ENCODE results near the gene FNDC3B.

The FNDC3B gene

DNA sequence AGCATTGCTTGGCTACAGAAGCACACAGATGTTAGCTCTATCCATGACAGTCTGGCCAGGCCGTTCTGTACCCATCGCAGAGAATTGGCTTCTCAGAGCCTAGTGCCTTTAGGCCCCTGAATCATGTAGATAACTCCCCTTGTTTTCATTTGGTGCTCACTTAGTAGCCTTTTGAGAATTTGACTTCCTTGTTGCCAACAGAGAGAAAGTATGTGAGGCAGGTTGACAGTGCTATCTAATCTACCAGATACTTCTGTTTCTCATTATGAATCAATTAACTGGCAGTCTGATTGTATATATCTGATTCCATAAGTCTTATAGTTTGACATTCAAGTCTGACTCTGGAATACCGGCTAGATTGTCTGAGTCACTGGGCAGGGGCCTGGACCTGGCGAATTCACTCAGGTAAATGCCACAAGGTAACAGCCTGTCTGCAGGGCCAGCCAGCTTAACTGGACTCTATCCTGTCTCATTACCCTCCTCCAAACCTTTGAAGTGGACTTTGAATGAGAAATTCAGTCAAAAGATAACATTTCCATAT, 248.6 kb downstream of the FNDC3B start:
- Histone ChIP-seq H3K4me3 (ENCODE audit: insufficient read depth, low read length, poor library complexity, severe bottlenecking) (no peak overlapping the region), H3F3A (ENCODE audit: insufficient read depth) (no peaks in the 10 kb centered on the region), H3K79me2 (ENCODE audit: insufficient read depth, low read length) (no peaks in the 10 kb centered on the region), H3K9ac (ENCODE audit: low read length) (no peak overlapping the region), H3K27ac (ENCODE audit: low read depth, low read length) (no peak overlapping the region), H3K9me2 (replicated peaks; ENCODE audit: insufficient read depth, low read length) (no peaks in the 10 kb centered on the region), H2AFZ (ENCODE audit: low read depth, low read length, severe bottlenecking) (no peak overlapping the region), H3K36me3 (ENCODE audit: low read length) (no peaks in the 10 kb centered on the region), H3K4me2 (ENCODE audit: low read depth, low read length, poor library complexity, severe bottlenecking) (no peak overlapping the region), H3K9me3 (ENCODE audit: insufficient read depth, low read length) (no peaks in the 10 kb centered on the region), H3K27me3 (ENCODE audit: low read length) (no peaks in the 10 kb centered on the region), H4K20me1 (ENCODE audit: low read depth, low read length) (no peaks in the 10 kb centered on the region)
- TF ChIP-seq EZH2phosphoT487 (conservative IDR thresholded peaks at IDR 0.05; ENCODE audit: low read length), result no peak
- TF ChIP-seq CTCF (IDR thresholded peaks at IDR 0.05; ENCODE audit: insufficient read depth, low read length, poor library complexity, severe bottlenecking), result no peak

DNA sequence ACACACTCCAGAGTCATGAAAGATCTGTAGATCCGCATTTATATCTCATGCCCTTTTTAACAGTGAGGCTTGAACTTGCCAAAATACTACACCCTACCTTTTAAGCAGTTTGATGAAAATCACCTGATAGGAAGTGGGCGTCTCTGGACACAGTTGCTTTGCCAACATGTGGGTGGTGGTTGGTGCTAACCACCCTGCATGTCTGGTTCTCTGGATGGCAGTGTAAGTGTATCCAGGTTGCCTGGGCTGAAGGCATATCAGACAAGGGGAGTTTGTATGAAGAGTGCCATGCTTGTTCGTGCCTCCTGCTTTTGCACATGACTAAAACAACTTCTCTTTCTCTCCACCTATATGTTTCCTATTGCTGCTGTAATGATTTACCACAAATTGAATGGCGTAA, 249.3 kb downstream of the FNDC3B start:
- no peak overlapping the region for H3K4me2 ChIP-seq (ENCODE audit: low read depth, low read length, poor library complexity, severe bottlenecking)
- no peaks in the 10 kb centered on the region for H3K36me3 ChIP-seq (ENCODE audit: low read length)
- no peak overlapping the region for H3K27ac ChIP-seq (ENCODE audit: low read depth, low read length)
- H4K20me1 ChIP-seq (ENCODE audit: low read depth, low read length), result no peaks in the 10 kb centered on the region
- H3K27me3 ChIP-seq (ENCODE audit: low read length), result no peaks in the 10 kb centered on the region
- no peak overlapping the region for H2AFZ ChIP-seq (ENCODE audit: low read depth, low read length, severe bottlenecking)
- TF ChIP-seq EZH2phosphoT487 (conservative IDR thresholded peaks at IDR 0.05; ENCODE audit: low read length) (no peak), CTCF (IDR thresholded peaks at IDR 0.05; ENCODE audit: insufficient read depth, low read length, poor library complexity, severe bottlenecking) (no peak)
- no peaks in the 10 kb centered on the region for H3F3A ChIP-seq (ENCODE audit: insufficient read depth)
- no peak overlapping the region for H3K4me3 ChIP-seq (ENCODE audit: insufficient read depth, low read length, poor library complexity, severe bottlenecking)
- H3K9me3 ChIP-seq (ENCODE audit: insufficient read depth, low read length), result no peaks in the 10 kb centered on the region
- H3K9me2 ChIP-seq (replicated peaks; ENCODE audit: insufficient read depth, low read length), result no peaks in the 10 kb centered on the region
- H3K9ac ChIP-seq (ENCODE audit: low read length), result no peak overlapping the region
- H3K79me2 ChIP-seq (ENCODE audit: insufficient read depth, low read length), result no peaks in the 10 kb centered on the region

GRCh38 chr3:172289583-172289982, 250.2 kb downstream of the FNDC3B start:
- no peaks in the 10 kb centered on the region for H4K20me1 ChIP-seq (ENCODE audit: low read depth, low read length)
- H3K4me3 ChIP-seq (ENCODE audit: insufficient read depth, low read length, poor library complexity, severe bottlenecking), result no peak overlapping the region
- TF ChIP-seq CTCF (IDR thresholded peaks at IDR 0.05; ENCODE audit: insufficient read depth, low read length, poor library complexity, severe bottlenecking) (no peak), EZH2phosphoT487 (conservative IDR thresholded peaks at IDR 0.05; ENCODE audit: low read length) (no peak)
- H3F3A ChIP-seq (ENCODE audit: insufficient read depth), result no peaks in the 10 kb centered on the region
- H3K4me2 ChIP-seq (ENCODE audit: low read depth, low read length, poor library complexity, severe bottlenecking), result no peak overlapping the region
- no peak overlapping the region for H2AFZ ChIP-seq (ENCODE audit: low read depth, low read length, severe bottlenecking)
- no peaks in the 10 kb centered on the region for H3K9me2 ChIP-seq (replicated peaks; ENCODE audit: insufficient read depth, low read length)
- H3K36me3 ChIP-seq (ENCODE audit: low read length), result no peaks in the 10 kb centered on the region
- H3K27ac ChIP-seq (ENCODE audit: low read depth, low read length), result no peak overlapping the region
- no peaks in the 10 kb centered on the region for H3K9me3 ChIP-seq (ENCODE audit: insufficient read depth, low read length)
- no peaks in the 10 kb centered on the region for H3K79me2 ChIP-seq (ENCODE audit: insufficient read depth, low read length)
- no peaks in the 10 kb centered on the region for H3K27me3 ChIP-seq (ENCODE audit: low read length)
- H3K9ac ChIP-seq (ENCODE audit: low read length), result no peak overlapping the region

All from SU-DHL-6 (cell line).